Stimulated activated CD4-positive, alpha-beta T cell treated with anti-CD3 and anti-CD28 coated beads, Interleukin-1b, Interleukin-23, amount 100 ng/mL, for 1 hour (primary cell): Measurements from ENCODE around the gene NFIL3.
"Not testable (repeated sequence)": the region's sequence is repeated elsewhere in the genome, so short reads cannot be mapped to it uniquely, and the experiment has no call there.

Experiments
- DNase-seq, 2 donors: peaks; one replicate each; pipeline ENCODE4 v3.0.0-alpha.2; 2020; ENCODE audit warnings: low read depth in 2 of 2

The NFIL3 gene, protein sequence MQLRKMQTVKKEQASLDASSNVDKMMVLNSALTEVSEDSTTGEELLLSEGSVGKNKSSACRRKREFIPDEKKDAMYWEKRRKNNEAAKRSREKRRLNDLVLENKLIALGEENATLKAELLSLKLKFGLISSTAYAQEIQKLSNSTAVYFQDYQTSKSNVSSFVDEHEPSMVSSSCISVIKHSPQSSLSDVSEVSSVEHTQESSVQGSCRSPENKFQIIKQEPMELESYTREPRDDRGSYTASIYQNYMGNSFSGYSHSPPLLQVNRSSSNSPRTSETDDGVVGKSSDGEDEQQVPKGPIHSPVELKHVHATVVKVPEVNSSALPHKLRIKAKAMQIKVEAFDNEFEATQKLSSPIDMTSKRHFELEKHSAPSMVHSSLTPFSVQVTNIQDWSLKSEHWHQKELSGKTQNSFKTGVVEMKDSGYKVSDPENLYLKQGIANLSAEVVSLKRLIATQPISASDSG

GRCh38 chr9:91423785-91424402 is at the start of gene NFIL3:
Gene NFIL3, minus strand, starts transcription at chr9:91423832. Its CDS starts 13,098 bp downstream, at chr9:91410734.
- DNase-seq = peak; percentile 16 to 52

- not testable (repeated sequence) for DNase-seq
Measured at GRCh38 chr9:91471524-91471923, 47.9 kb upstream of the NFIL3 start.

- no peak for DNase-seq
Measured at GRCh38 chr9:91465420-91465819, 41.8 kb upstream of the NFIL3 start.

GRCh38 chr9:91458906-91459305 is 35.3 kb upstream of the NFIL3 start:
- DNase-seq = no peak

DNA sequence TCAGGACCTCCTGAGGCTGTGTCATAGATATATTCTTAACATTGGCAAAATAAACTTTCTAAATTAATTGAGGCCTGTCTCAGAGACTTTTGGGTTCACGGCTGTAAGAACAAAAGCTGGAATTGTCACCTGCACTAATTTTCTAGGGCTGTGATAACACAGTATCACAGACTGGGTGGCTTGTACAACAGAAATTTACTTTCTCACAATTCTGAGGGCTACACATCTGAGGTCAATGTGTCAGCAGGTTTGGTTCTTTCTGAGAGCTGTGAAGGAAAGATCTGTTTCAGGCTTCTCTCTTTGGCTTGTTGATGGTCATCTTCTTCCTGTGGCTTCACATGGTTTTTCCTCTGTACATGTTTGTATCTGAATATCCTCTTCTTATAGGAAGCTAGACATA is 29.2 kb upstream of the NFIL3 start:
- no peak for DNase-seq

DNA sequence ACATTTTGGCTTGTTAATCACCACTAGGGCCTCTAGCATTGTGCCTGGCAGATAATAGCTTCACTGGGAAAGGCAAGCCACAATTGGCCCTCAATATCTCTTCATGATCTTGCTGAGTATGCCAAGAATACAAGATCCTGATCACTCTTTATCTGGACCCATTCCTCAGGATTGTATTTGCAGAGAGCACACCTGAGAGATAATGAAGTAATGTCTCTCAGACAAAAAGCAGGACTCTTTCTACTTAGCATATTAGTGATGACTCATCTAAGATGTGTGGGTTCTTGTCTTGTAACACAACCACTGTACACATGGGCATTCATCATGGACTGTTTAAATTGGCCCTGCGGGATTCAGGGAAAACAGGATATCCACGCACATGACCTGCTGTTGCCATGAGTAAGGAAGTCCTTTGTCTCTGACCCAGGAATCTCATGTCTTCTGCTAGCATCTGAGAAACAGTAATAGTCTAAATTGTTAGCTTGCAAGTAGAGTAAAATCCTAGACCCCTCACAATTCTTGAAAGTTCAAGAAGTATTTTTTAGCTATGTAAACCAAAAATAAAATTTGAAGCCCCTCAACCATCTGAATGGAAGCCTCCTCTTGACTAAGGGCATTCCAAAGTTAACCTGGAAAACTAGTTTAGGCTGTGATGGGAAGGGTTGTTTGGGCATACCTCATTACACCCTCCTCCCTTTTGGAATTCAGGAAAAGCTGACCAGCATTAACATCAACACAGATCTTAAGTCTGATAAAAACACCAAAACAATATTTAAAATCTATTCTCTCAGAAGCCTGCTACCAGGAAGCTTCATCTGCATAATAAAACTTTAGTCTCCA is 28.0 kb upstream of the NFIL3 start:
- no peak for DNase-seq

DNA sequence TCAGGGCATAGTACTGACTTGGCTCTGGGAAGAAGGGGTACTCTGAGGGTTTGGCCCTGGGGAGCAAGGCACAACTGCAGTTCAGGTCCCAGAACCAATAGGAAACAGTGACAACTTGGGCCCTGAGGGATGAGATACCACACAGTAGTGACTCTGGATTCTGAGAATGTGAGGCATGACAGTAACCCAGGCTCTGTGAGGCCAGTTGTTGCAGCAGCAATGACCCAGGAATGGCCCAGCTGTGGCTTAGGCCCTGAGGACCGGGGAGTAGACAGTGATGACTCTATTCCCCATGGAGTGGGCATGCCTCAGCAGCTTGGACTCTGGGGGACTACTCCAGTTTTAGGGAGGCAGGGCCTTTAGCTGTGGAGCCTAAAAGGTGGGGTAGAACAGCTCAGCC is 21.5 kb upstream of the NFIL3 start:
- DNase-seq = no peak

DNA sequence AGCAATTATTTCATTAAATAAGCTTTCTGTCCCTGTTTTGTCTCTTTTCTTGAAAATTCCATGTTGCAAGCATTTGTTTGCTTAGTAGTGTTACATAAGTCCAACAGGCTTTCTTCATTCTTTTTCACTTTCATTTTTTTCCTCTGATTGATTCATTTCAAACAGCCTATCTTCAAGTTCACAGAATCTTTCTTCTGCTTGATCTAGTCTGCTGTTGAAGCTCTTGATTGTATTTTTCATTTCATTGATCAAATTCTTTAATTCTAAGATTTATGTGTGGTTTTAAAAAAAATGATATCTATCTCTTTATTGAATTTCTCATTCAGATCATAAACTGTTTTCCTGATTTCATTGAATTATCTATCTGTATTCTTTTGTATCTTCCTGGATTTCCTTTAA is 20.4 kb upstream of the NFIL3 start:
- DNase-seq = no peak

DNA sequence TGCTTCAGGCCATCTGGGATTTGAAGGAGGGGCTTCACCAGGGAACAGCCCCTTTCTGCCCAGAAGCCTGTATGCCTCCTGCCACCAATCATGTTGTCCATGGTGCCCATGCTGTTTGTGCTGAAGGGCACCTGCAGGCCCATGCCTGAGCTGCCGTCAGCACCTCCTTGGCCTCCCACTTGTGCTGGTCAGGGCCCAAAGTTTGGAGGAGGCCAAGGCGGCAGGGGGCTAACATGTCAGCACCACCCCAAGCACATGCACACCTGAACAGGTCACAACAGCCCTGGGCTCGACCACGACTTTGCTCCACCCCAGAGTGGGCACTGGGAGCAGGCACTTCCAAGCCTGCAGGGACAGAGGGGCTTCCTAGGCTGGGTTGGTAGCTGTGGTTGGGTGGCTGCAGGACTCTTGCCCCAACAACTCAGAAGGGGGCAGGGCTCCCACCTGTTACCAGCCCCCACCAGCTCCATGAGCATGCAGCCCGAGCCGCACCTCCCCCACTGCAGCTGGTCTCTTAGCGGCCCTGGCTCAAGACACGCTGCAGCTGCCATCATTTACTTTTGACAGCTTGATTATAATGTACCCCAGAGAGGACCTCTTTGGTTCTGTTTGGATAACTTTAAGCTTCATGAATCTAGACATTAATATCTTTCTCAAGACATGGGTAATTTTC is 19.8 kb upstream of the NFIL3 start:
- no peak for DNase-seq

DNA sequence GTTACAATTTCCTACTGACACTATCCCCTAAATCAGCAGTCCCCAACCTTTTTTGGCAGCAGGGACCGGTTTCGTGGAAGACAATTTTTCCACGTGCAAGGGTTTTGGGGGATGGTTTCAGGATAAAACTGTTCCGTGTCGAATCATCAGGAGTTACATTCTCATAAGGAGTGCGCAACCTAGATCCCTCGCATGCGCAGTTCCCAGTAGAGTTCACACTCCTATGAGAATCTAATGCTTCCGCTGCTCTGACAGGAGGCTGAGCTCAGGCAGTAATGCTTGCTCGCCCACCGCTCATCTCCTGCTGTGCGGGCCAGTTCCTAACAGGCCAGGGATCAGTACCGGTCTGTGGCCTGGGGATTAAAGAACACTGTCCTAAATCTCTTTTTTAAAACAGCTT is 13.2 kb upstream of the NFIL3 start:
- no peak for DNase-seq

- DNase-seq = no peak
Measured at GRCh38 chr9:91433180-91433579, 9.5 kb upstream of the NFIL3 start.

DNA sequence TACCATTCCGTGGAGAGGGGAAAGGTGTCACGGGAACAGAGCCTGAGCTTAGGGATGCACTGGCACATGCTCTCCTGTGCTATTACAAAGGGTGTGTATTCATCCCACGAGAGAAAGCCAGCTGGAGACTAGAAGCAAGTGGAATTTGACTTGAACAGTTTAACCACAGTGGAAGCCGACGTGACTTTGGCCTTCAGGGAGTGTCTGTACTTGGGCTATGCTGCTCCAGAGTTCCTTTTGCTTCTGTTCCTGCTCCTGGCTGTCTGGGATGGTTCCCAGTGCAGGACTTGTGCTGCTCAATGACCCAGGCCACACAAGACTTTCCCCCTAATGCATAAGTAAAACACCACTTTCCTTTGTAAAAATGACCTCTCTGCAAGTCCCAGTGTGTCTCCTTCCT is 7.9 kb upstream of the NFIL3 start:
- no peak for DNase-seq

DNA sequence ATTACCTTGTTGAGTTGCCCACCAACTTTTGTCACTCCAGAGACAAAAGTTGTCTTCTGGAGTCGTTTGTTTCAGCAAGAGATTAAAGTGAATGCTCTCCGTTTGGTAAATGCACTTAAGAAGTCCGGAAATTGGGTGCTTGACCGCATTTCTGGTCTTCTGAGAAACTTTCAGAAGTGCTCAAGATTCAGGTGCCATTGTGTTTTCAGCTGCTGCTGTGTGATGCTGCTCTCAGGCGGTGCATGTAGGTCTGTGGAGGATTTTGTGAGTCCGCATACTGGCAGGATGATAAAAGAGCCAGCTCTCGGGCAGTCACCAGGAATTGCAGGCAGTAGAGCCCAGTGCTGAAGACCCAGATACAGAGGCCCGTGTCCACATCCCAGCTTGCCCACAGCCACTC is 5.9 kb upstream of the NFIL3 start:
- no peak for DNase-seq

- DNase-seq = no peak
Measured at GRCh38 chr9:91428927-91429351, 5.3 kb upstream of the NFIL3 start.

- DNase-seq = no peak
Measured at GRCh38 chr9:91428436-91428835, 4.8 kb upstream of the NFIL3 start.

- no peak for DNase-seq
Measured at GRCh38 chr9:91427873-91428272, 4.2 kb upstream of the NFIL3 start.

- DNase-seq = no peak
Measured at GRCh38 chr9:91426123-91426745, 2.6 kb upstream of the NFIL3 start.

DNA sequence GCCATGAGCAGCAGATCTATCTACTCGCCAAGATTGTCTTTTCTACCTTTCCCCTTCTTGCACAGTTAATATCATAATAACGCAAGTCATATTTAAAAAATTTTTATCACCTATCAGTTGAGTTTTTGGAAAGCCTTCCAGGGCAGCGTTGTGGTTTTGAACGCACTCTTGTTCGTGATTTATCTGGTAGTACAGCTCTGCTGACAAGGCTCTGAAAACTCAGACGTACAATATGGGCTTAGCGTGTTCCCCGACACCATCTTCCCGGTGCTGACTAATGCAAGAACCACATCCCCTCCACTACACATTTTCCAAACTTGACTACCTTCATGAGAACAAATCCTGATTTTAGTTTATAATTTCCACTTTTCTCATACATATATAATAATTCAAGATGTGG is 1.6 kb upstream of the NFIL3 start:
- DNase-seq = no peak

DNA sequence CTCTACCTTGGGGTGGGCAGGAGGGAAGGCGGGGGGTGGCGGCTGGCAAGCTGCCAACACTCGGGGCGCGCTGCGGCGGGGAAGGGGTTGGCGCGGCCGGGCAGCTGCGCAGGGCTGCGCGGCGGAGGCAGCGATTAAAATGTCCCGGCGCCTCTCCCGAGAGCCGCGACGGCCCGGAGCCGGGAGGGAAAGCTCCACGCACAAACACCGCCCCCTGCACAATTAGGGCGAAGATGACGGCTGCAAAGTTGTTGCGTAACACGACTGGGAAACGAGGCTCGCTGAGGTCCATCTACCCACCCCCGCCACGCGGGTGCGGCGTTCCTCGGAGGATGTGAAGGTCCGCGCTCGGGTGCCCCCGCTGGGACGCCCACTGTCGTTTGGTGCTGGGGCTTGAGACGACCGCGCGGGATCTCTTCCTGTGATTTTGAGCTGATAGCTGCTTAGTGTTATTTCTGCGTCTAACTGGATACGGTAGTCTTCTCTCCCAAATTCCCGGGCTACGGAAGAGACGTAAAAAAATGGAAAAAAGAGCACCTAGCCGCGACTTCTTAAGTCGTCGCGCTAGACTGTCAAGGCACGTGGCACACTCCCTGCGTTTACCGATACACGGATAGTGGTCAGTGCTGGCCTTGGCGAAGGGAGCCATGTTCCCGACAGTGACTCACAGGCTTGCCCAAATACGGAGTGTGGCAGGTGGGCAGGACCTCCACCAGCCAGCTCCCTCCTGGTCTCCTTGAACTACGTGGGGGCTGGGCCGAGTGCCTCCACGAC is 958 bp upstream of the NFIL3 start:
- DNase-seq = peak in 1 of 2 donors; percentile 21
